Ishikawa (cell line): ENCODE measurements around the gene SC5D.
A peak's percentile ranks its signal among the peaks of the same experiment; 100 is the strongest.

Experiments
- CEBPB ChIP-seq: IDR thresholded peaks from 2 replicates; pipeline ENCODE4 v1.6.1; 2012
- CREB1 ChIP-seq: IDR thresholded peaks from 2 replicates; pipeline ENCODE4 v1.6.1; 2012; ENCODE audit warnings: low read depth
- EGR1 ChIP-seq: IDR thresholded peaks from 2 replicates; pipeline ENCODE4 v1.6.1; 2012
- EP300 ChIP-seq: IDR thresholded peaks from 2 replicates; pipeline ENCODE4 v1.6.1; 2012; ENCODE audit warnings: borderline replicate concordance
- FOXM1 ChIP-seq: IDR thresholded peaks from 2 replicates; pipeline ENCODE4 v1.6.1; 2012; ENCODE audit warnings: low read depth, borderline replicate concordance
- MAX ChIP-seq: IDR thresholded peaks from 2 replicates; pipeline ENCODE4 v1.6.1; 2012
- NFIC ChIP-seq: IDR thresholded peaks from 2 replicates; pipeline ENCODE4 v1.6.1; 2012
- RAD21 ChIP-seq: IDR thresholded peaks from 2 replicates; pipeline ENCODE4 v1.6.1; 2012; ENCODE audit warnings: low read depth
- REST ChIP-seq: IDR thresholded peaks from 2 replicates; pipeline ENCODE4 v1.6.1; 2012; ENCODE audit warnings: low read depth, mild to moderate bottlenecking
- TAF1 ChIP-seq: IDR thresholded peaks from 2 replicates; pipeline ENCODE4 v1.6.1; 2012; ENCODE audit warnings: low read depth, mild to moderate bottlenecking
- TCF12 ChIP-seq: IDR thresholded peaks from 2 replicates; pipeline ENCODE4 v1.6.1; 2012; ENCODE audit warnings: low read depth
- TEAD4 ChIP-seq: IDR thresholded peaks from 2 replicates; pipeline ENCODE4 v1.6.1; 2012
- USF1 ChIP-seq: IDR thresholded peaks from 2 replicates; pipeline ENCODE4 v1.6.1; 2012
- YY1 ChIP-seq: IDR thresholded peaks from 2 replicates; pipeline ENCODE4 v1.6.1; 2012; ENCODE audit warnings: low read depth
- ZBTB7A ChIP-seq: IDR thresholded peaks from 2 replicates; pipeline ENCODE4 v1.6.1; 2012; ENCODE audit warnings: low read depth

The SC5D gene

GRCh38 chr11:121308816-121309215 lies 16.2 kb downstream of the SC5D start:
- TF ChIP-seq YY1 = no peak
- no peak for TF ChIP-seq EP300
- TF ChIP-seq CEBPB = no peak
- no peak for TF ChIP-seq RAD21
- no peak for TF ChIP-seq EGR1
- no peak for TF ChIP-seq USF1
- TF ChIP-seq FOXM1 = no peak
- no peak for TF ChIP-seq NFIC
- TF ChIP-seq MAX = no peak
- TF ChIP-seq ZBTB7A = no peak
- no peak for TF ChIP-seq TCF12

GRCh38 chr11:121309688-121310087 lies 17.1 kb downstream of the SC5D start:
- TF ChIP-seq RAD21 = no peak
- TF ChIP-seq EGR1 = no peak
- TF ChIP-seq FOXM1 = no peak
- TF ChIP-seq REST = no peak
- TF ChIP-seq USF1 = no peak
- TF ChIP-seq MAX = no peak
- TF ChIP-seq TCF12 = no peak
- no peak for TF ChIP-seq TEAD4
- no peak for TF ChIP-seq TAF1
- no peak for TF ChIP-seq CREB1
- no peak for TF ChIP-seq YY1
- TF ChIP-seq NFIC = no peak
- no peak for TF ChIP-seq CEBPB

- TF ChIP-seq TEAD4 = peak; percentile 68
- no peak for TF ChIP-seq TAF1
- TF ChIP-seq EGR1 = no peak
- no peak for TF ChIP-seq FOXM1
- no peak for TF ChIP-seq REST
- TF ChIP-seq RAD21 = no peak
- TF ChIP-seq CREB1 = no peak
- no peak for TF ChIP-seq TCF12
Observed at GRCh38 chr11:121310908-121311307, 18.3 kb downstream of the SC5D start.

GRCh38 chr11:121311373-121311772 lies 18.8 kb downstream of the SC5D start:
- TF ChIP-seq NFIC = no peak
- no peak for TF ChIP-seq EGR1
- TF ChIP-seq YY1 = no peak
- TF ChIP-seq FOXM1 = no peak
- no peak for TF ChIP-seq CREB1

GRCh38 chr11:121312483-121312882 lies 19.9 kb downstream of the SC5D start:
- TF ChIP-seq FOXM1 (no peak), MAX (no peak), NFIC (no peak), USF1 (no peak)

- TF ChIP-seq TEAD4 (no peak), RAD21 (peak; percentile 88), ZBTB7A (no peak)
Observed at GRCh38 chr11:121318848-121319834, 26.6 kb downstream of the SC5D start.
